ENCODE measurements around the gene DIPK1B.
A peak's percentile ranks its signal among the peaks of the same experiment; 100 is the strongest.

Gene DIPK1B

GRCh38 chr9:136769710-136770191, 57.4 kb downstream of the DIPK1B start:
- DNase-seq (ENCODE audit: low read depth), result peak; percentile 25

DNA sequence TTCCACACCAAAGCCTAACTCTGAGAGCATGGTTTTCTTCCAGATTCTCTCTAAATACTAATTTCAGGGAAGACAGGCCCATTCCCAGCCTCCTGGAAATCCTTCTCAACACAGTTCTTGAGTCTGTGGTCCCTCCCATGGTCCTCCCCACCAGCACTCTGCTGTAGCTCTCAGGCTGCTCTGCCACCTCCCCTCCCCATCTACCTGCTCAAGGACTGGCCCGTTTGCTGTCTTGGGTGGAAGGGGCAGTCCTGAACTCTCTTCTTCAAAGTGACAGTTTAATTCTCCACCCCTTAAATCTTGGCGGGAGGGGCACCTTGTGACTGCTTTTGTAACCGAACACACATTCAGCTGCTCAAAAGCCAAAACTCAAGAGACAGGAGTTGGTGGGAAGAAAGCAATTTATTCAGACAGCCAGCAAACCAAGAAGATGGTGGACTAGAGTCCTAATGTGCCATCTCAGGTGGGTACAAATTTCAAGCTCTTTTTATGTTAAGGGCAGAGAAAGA, 59.6 kb downstream of the DIPK1B start:
- DNase-seq (ENCODE audit: low read depth), result no peak

GRCh38 chr9:136773386-136774044, 61.1 kb downstream of the DIPK1B start:
- no peak for DNase-seq (ENCODE audit: low read depth)

Measured in activated T-cell treated with anti-CD3 and anti-CD28 coated beads for 1 hour (primary cell).